ENCODE measurements around the gene SDC4.

SDC4 gene

DNA sequence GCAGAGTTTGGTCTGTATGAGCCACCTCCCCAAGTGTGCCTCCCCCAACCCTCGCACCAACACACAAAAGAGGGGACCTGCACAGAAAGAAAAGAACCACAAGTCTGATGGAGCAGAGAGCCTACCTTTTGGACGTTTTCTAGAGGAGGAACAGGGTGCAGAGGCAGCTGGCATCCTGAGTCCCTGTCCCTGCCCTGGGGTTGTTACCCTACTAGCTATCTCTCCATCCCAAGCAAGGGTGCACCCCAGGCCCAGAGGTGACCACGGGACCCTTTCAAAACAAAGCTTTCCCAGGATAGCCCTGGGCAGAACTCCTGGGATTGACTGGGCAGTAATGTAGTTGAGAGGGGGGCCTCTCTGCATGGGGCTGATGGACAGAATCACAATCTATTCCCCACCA is 30.4 kb downstream of the SDC4 start:
- DNase-seq: no peak

GRCh38 chr20:45316150-45317080 is 31.8 kb downstream of the SDC4 start:
- no peak for DNase-seq

- DNase-seq: no peak
Measured at GRCh38 chr20:45315672-45316071, 32.6 kb downstream of the SDC4 start.

GRCh38 chr20:45313943-45314342 is 34.3 kb downstream of the SDC4 start:
- no peak for DNase-seq

DNA sequence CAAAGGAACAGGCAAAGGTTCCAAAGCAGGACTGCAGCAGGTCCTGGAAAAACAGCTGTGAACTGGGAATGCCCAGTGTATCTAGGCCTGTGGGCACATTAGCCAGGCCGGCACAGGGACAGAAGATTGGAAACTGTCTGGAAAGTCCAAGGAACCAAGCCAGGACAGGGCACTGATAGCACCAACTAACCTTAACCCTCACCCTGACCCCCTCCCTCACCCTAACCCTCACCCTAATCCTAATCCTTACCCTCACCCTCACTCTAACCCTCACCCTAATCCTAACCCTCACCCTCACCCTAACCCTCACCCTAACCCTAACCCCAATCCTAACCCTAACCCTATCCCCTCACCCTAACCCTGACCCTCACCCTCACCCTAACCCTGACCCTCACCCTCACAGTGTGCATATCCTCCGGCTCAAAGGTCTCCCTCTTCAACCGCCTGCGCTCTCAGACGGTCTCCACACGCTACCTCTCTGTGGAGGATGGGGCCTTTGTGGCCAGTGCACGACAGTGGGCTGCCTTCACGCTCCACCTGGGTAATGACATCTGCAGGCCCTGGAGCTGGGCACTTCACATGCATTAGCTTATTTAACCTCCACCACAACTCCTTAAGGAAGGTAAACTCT is 35.0 kb downstream of the SDC4 start:
- no peak for DNase-seq

DNA sequence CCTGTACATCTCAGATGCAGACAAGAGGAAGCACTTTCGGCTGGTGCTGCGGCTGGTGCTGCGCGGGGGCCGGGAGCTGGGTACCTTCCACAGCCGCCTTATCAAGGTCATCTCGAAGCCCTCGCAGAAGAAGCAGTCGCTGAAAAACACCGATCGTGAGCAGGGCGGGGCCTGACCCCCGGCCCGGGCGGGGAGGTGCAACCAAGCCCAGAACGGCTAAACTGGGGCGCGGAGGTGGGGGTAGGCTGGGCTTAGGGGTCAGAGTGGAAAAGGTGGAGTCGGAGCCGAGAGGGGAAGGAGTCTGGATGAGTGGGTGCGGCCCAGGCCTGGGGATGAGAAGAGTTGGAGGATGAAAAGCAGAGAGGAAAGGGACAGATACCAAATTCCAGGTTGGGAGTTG is 36.0 kb downstream of the SDC4 start:
- no peak for DNase-seq

- DNase-seq: peak; percentile 45
Measured at GRCh38 chr20:45311589-45312211, 36.5 kb downstream of the SDC4 start.

GRCh38 chr20:45309075-45309474 is 39.1 kb downstream of the SDC4 start:
- no peak for DNase-seq

GRCh38 chr20:45308117-45308778 is 40.0 kb downstream of the SDC4 start, which contains the start of gene MATN4:
TSS of gene MATN4 (minus strand) at chr20:45308299. CDS start at chr20:45305582, 2,717 bp downstream.
- no peak for DNase-seq

DNA sequence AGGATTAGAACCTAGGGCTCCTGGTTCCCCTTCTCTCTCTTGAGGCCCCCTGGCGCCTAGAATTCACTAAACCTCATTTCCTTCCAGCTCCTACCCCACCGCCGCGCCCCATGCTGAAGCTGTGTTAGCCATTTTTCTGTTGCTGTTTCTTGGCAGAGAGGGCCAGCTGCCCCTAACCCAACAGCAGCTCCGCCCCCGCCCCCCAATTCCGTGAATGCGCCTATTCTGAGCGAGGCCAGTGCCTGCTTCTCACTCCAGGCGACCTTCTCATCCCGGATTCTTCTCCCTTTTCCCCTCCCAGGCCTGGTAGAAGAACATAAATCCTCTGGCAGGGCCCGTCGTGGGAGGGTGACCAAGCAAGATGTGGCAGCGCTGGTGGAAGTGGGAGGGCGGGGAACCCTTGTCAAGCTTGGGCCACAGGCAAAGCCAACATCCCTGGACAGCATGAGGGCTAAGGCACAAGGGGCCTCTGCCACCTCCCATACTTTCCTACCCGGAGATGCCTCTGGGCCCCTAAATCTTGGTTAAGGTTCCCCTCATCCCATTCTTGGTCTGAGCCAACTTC is 41.1 kb downstream of the SDC4 start:
- no peak for DNase-seq

DNA sequence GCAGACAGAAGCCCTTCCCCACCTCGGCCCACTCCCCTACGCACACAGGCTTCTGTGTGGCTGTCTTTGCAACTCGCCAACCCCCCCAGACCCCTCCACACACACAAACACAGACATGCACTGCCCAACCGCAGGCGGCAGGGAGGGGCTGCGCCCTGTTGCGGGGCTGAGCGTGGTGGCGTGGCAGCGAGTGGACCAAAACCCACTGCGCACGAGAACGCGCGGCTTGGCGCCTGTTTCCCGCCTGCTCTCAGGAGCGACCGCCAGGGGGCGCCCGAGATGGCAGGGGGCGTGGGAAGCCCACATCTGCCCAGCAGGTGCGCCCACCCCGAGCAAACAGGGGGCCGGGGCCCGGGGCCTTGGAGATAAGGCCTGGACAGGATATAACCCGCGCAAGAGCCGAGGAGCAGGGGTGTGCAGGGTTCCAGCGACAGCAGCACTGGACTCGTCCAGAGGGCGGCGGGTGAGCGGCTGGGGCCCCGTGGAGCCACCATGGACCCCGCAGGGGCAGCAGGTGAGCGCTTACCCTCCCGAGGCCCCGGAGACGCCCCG is 41.7 kb downstream of the SDC4 start, which contains the start of gene RBPJL:
RBPJL (plus strand) TSS at position 410 of the 552 bp plus-strand sequence; CDS start at position 493, 83 bp downstream.
- DNase-seq: no peak

DNA sequence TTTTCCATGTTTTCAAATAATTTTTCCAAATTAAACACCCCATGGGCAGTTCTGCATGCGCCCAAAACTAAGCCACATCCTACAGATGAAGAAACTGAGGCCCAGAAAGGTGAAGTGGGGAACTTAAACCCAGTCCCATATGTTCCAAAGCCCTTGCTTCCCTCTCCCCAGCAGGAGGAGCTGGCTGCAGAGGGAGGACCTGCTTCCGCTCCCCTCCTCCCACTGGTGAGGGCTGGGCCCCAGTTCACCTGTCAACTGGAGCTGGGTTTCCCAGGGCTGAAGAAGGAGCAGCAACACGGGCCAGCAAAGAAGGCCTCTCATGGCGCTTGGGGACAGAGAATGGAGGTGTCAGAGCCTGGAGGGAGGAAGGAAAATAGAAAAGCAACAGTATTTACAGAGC is 43.0 kb downstream of the SDC4 start:
- DNase-seq: no peak

- no peak for DNase-seq
Measured at GRCh38 chr20:45304464-45304999, 43.7 kb downstream of the SDC4 start.

DNA sequence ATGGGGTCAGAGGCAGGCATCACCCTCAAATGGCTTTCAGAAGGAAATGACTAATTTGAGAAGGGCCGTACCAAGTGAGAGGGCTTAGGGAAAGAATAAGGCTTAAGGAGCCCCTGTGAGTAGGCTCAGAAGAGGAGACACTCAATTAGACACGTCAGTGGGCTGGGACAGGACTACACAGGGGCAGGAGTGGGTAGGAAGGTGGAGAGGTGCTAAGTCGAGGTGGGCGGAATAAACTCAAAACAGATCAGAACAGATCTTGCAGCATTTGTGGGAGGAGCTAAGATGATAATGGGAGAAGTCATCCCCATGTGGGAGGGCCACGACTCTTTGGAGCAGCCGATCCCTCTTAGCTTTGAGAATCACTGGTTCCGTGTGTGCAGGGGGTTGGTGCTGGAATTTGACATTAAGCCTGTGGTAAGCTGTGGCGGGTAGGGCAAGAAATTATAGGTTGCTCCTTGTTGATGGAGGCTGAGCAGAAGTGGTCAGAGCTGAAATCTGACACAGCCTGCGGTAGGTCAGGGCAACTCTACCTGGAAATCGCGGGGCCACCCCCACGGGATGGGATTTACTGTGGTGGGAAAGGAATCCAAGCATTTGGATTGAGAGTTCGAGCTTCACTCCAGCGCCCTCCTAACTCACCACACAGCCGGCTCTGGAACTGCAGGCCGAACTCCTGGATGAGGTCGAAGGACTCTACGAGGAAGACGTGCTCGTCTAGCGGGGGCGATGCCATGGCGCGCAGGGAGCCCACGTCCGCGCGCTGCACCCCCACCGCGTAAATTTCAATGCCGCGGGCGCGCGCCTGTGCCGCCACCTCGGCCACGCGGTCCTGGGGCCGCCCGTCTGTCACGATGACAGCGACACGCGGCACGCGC is 44.4 kb downstream of the SDC4 start:
- no peak for DNase-seq

- DNase-seq: no peak
Measured at GRCh38 chr20:45301824-45302271, 46.4 kb downstream of the SDC4 start.

DNA sequence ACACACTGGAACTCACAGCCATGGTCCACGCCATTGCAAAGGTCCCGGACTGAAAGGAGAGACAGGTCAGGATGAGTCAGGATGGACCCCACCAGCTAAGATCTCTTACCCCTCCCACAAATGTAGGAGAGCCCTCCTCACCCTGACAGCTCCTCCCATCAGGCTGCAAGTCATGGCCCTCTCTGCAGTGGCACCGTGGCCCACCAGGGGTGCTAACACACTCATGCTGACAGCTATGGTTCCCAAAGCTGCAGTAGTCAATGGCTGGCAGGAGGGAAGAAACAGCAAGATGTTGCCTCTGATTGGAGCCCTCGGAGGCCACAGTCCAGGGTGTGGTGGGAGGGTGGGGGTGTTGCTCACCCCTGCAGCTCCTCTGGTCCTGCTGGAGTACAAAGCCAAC is 47.3 kb downstream of the SDC4 start:
- no peak for DNase-seq

GRCh38 chr20:45299786-45300185 is 48.4 kb downstream of the SDC4 start:
- no peak for DNase-seq

- DNase-seq: no peak
Measured at GRCh38 chr20:45297786-45298497, 50.3 kb downstream of the SDC4 start.

DNA sequence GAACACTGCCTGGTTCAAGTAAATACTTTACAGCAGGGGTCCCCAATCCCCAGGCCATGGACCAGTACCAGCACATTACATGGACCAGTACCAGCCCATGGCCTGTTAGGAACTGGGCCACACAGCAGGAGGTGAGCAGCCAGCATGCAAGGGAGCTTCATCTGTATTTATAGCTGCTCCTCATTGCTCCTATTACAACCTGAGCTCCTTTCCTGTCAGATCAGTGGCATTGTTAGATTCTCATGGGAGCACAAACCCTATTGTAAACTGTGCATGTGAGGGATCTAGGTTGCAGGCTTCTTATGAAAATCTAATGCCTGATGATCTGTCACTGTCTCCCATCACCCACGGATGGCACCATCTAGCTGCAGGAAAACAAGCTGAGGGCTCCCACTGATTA is 53.6 kb downstream of the SDC4 start:
- no peak for DNase-seq

GRCh38 chr20:45294003-45294368 is 54.2 kb downstream of the SDC4 start:
- DNase-seq: no peak

Data from activated CD4-positive, alpha-beta T cell treated with anti-CD3 and anti-CD28 coated beads for 1 hour (primary cell).